C4-2B (cell line): ENCODE data around the gene PHLPP1.

Source experiments
- ZFX ChIP-seq: fragments of 450-650 bp; IDR thresholded peaks from 2 replicates; pipeline ENCODE4 v1.6.1; 2017
- TF ChIP-seq, protein P1 (sequence below): fragments of 450-650 bp; conservative IDR thresholded peaks from 2 replicates; pipeline ENCODE4 v1.5.1; 2017; ENCODE audit warnings: mild to moderate bottlenecking

DNA sequence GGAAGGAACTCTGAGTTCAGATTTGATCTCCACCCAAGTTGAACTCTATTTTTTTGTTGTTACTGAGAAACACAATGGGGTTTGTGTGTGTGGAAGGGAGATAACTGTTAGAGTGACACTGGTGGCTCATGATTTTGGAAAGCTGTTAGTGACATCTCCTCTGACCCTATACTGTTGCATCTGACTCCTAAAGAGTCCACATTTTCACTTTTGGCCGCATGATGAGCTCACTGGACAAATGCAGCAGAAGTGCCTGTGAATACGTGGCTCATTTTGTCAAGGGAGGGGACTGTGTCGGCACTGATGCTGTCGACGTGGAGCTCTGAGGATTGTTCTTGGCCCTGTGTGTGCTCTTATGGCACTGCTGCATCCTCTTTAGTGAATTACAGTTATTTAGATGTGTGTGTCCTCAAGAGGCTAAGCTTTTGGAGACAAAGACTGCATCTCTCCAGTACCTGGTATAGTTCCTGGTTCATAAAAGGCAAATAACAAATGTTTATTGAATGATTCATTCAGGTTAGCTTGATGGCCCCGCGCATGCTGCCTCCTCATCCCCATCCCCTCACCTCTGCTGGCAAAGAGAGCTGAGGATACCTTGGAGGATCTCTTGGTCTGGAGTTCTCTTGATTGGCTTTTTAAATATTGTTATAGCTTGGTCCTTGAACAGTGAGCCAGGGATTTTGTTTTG lies 135.4 kb downstream of the PHLPP1 start:
- TF ChIP-seq, protein P1, sequence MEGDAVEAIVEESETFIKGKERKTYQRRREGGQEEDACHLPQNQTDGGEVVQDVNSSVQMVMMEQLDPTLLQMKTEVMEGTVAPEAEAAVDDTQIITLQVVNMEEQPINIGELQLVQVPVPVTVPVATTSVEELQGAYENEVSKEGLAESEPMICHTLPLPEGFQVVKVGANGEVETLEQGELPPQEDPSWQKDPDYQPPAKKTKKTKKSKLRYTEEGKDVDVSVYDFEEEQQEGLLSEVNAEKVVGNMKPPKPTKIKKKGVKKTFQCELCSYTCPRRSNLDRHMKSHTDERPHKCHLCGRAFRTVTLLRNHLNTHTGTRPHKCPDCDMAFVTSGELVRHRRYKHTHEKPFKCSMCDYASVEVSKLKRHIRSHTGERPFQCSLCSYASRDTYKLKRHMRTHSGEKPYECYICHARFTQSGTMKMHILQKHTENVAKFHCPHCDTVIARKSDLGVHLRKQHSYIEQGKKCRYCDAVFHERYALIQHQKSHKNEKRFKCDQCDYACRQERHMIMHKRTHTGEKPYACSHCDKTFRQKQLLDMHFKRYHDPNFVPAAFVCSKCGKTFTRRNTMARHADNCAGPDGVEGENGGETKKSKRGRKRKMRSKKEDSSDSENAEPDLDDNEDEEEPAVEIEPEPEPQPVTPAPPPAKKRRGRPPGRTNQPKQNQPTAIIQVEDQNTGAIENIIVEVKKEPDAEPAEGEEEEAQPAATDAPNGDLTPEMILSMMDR: no peak
- TF ChIP-seq ZFX: no peak
